Endothelial cell of hepatic sinusoid (primary cell): ENCODE results near the gene ARL14.

Experiments used
- in situ Hi-C: cut with HindIII; loops from 2 replicates; pipeline ENCODE4 v1.10.0; 2017; ENCODE audit warnings: low sequenced_read_pairs

ARL14 gene

DNA sequence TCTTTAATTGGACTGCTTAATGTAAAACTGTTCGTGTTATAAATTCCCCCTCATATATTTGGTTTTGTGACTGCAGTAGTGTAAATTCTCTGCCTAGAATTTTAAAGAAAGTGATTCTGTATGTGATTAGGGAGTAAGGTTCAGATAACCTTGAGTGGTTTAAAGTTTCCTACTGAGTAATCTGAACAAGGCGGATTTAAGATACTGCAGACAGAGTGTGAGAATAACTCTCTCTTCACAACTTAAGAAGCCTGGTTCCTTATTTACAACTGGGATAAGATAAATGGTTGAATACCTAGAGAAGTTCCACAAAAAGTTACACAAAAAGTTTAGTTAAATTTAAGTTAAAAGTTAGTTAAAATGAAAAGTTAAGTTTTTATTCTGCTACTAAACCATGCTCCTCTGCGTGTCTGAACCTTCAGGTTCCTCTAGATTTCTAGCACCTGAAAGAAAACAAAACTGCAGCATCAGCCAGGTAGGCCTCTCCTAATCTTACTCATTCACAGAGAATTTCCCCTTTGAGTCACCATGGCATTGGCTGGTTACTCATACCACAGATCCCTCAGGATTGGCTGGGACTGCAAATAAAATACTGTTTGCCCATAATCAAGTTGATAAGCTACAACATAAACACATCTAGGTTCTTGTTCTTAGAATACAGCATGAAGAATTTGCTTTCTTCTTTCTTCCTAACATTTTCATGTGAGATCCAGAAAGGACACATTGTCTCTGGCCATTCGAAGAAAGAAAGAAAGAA lies at the start of gene ARL14:
Gene ARL14, plus strand, starts transcription at position 614 of the 757 bp plus-strand sequence. CDS start 187 bp downstream, outside the sequence.
- in situ Hi-C loops, result loop anchor here (5.0 kb wide), 1 partner anchor 44 kb away; no protein-coding TSS in a partner anchor

- in situ Hi-C loops, result no loop called here
Observed at GRCh38 chr3:160629491-160629890, 47.5 kb upstream of the ARL14 start.

DNA sequence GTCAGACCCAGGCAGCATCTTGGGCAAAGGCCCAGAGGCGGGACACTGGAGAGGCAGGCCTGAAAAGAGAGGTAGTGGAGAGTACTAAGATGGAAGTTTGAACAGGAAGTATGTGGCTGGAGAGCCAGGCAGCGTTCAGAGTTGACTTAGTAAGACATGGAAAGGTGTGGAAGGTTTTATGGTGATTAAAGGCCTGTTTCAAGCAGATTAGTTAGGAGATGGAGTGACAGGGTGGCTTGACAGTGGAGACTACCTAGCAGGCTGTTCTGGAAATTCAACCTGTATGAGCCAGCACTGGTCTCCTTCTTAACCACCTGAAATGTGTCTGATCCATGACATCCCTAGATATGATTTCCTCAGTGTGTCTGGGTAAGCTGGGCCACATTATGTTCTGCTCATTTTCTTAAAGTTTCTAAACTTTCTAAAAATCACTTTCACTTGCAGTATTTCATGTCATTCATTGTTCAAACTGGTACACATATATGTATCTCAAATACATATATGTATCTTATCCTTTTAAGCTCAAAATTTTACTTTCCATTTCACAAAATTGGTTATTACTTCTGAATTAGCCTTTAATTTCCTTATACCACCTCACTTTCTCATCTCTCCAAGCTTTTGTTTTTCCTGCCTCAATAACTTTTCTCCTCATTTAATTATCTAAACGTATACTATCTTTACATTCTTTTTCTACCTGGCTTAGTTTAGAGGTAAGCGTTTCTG lies 43.4 kb upstream of the ARL14 start:
- in situ Hi-C loops, result loop anchor here (5.0 kb wide), 1 partner anchor 44 kb away; the partner anchor contains the start of gene ARL14

GRCh38 chr3:160635213-160635612 lies 41.7 kb upstream of the ARL14 start:
- in situ Hi-C loops, result no loop called here

DNA sequence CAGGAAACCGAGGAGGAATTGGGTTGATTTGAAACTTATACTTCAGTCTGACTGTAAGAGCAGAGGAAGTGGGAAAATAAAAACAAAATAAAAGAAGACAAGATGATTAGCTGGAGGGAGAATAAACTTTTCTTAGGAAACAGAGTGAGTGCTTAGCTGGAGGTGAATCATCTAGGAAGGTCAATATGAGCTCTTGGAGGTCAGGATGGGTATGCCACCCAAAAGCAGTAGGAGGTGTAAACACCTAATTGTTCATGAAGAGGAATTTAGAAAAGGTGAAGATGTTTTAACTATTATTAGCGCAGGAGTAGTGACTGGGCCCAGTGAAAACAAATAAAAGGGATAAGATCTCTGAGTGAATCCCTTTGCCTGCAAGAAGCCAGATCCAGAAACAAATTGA lies 39.9 kb upstream of the ARL14 start:
- in situ Hi-C loops, result no loop called here

GRCh38 chr3:160638184-160638583 lies 38.8 kb upstream of the ARL14 start:
- in situ Hi-C loops, result no loop called here

- in situ Hi-C loops, result no loop called here
Observed at GRCh38 chr3:160641665-160642309, 35.2 kb upstream of the ARL14 start.

GRCh38 chr3:160643994-160644393 lies 33.0 kb upstream of the ARL14 start:
- in situ Hi-C loops, result no loop called here

- in situ Hi-C loops, result no loop called here
Observed at GRCh38 chr3:160644491-160644890, 32.5 kb upstream of the ARL14 start.

- in situ Hi-C loops, result no loop called here
Observed at GRCh38 chr3:160648701-160649100, 28.3 kb upstream of the ARL14 start.

GRCh38 chr3:160649596-160649995 lies 27.4 kb upstream of the ARL14 start:
- in situ Hi-C loops, result no loop called here

- in situ Hi-C loops, result no loop called here
Observed at GRCh38 chr3:160653512-160653911, 23.4 kb upstream of the ARL14 start.

- in situ Hi-C loops, result no loop called here
Observed at GRCh38 chr3:160660902-160661301, 16.1 kb upstream of the ARL14 start.

GRCh38 chr3:160661660-160662059 lies 15.3 kb upstream of the ARL14 start:
- in situ Hi-C loops, result no loop called here

DNA sequence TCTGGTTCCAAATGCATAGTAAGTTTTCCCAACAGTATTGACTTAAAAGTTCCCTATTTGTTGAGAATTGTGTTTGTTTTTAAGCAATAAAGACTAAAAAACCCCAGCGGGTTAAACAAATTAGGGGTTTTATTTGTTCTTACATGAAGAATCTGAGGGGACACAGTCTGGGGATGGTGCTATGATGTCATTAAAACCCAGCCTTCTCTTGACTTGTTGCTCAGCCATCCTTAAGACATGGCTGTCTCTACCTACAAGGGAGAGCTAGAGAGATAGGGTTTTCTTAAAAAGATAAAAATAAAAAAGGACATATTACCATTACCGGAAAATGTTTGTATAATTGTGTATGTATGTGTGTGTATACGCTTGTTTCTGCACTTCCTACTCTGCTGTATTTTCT lies 11.7 kb upstream of the ARL14 start:
- in situ Hi-C loops, result no loop called here

- in situ Hi-C loops, result no loop called here
Observed at GRCh38 chr3:160665784-160666526, 11.0 kb upstream of the ARL14 start.

- in situ Hi-C loops, result no loop called here
Observed at GRCh38 chr3:160667452-160667851, 9.5 kb upstream of the ARL14 start.

- in situ Hi-C loops, result no loop called here
Observed at GRCh38 chr3:160668454-160668853, 8.5 kb upstream of the ARL14 start.

- in situ Hi-C loops, result no loop called here
Observed at GRCh38 chr3:160671231-160671630, 5.7 kb upstream of the ARL14 start.

- in situ Hi-C loops, result no loop called here
Observed at GRCh38 chr3:160671995-160672394, 5.0 kb upstream of the ARL14 start.

GRCh38 chr3:160673188-160673587 lies 3.8 kb upstream of the ARL14 start:
- in situ Hi-C loops, result no loop called here
